ENCODE data around the gene LRRN4CL.
"Not testable (repeated sequence)": the region's sequence is repeated elsewhere in the genome, so short reads cannot be mapped to it uniquely, and the experiment has no call there.

Gene LRRN4CL

GRCh38 chr11:62709247-62710000, 20.1 kb upstream of the LRRN4CL start:
- peaks cover 66% of the 10 kb centered on the region for H3K36me3 ChIP-seq (ENCODE audit: control insufficient read depth, insufficient read depth, low read length)
- 16 to 17% methylated on average over 42 to 45 of the region's 47 CpGs for WGBS, 2 experiments (ENCODE audit: insufficient coverage in 2 of 2)

GRCh38 chr11:62708793-62709192, 19.5 kb upstream of the LRRN4CL start:
- H3K36me3 ChIP-seq (ENCODE audit: control insufficient read depth, insufficient read depth, low read length): peaks cover 63% of the 10 kb centered on the region
- H3K4me3 ChIP-seq (ENCODE audit: extremely low read depth, insufficient read depth, low read length, poor library complexity, severe bottlenecking): peak overlapping the region; percentile 35
- H3K4me1 ChIP-seq (ENCODE audit: control insufficient read depth, insufficient read depth, low read length, poor library complexity, severe bottlenecking): peaks cover 3% of the 10 kb centered on the region
- H3K9me3 ChIP-seq (ENCODE audit: control insufficient read depth, low read length): no peaks in the 10 kb centered on the region
- 53 to 54% methylated on average over 3 to 7 of the region's 7 CpGs for WGBS, 2 experiments (ENCODE audit: insufficient coverage in 2 of 2)
- peak overlapping the region; percentile 98 for H3K27ac ChIP-seq (ENCODE audit: low read depth, low read length, severe bottlenecking)

More at GRCh38 chr11:62709247-62710000, 20.1 kb upstream of the LRRN4CL start:
- Histone ChIP-seq H3K4me3 (ENCODE audit: extremely low read depth, insufficient read depth, low read length, poor library complexity, severe bottlenecking) (peak overlapping the region; percentile 35), H3K4me1 (ENCODE audit: control insufficient read depth, insufficient read depth, low read length, poor library complexity, severe bottlenecking) (peaks cover 3% of the 10 kb centered on the region), H3K9me3 (ENCODE audit: control insufficient read depth, low read length) (no peaks in the 10 kb centered on the region), H3K27ac (ENCODE audit: low read depth, low read length, severe bottlenecking) (peak overlapping the region; percentile 98)

GRCh38 chr11:62708392-62708791, 19.1 kb upstream of the LRRN4CL start:
- H3K4me3 ChIP-seq (ENCODE audit: extremely low read depth, insufficient read depth, low read length, poor library complexity, severe bottlenecking): no peak overlapping the region
- H3K4me1 ChIP-seq (ENCODE audit: control insufficient read depth, insufficient read depth, low read length, poor library complexity, severe bottlenecking): peaks cover 3% of the 10 kb centered on the region
- H3K9me3 ChIP-seq (ENCODE audit: control insufficient read depth, low read length): no peaks in the 10 kb centered on the region
- WGBS, 2 experiments (ENCODE audit: insufficient coverage in 2 of 2): 91 to 93% methylated on average over 4 to 5 of the region's 5 CpGs
- H3K36me3 ChIP-seq (ENCODE audit: control insufficient read depth, insufficient read depth, low read length): peaks cover 60% of the 10 kb centered on the region
- H3K27ac ChIP-seq (ENCODE audit: low read depth, low read length, severe bottlenecking): peak overlapping the region; percentile 98

- H3K27ac ChIP-seq (ENCODE audit: low read depth, low read length, severe bottlenecking): peak within 1 kb of the TSS; percentile 92
- WGBS, 2 experiments (ENCODE audit: insufficient coverage in 2 of 2): 10 to 11% methylated on average over 7 to 9 of the region's 10 CpGs
- peaks cover 60% of the 10 kb centered on the region for H3K36me3 ChIP-seq (ENCODE audit: control insufficient read depth, insufficient read depth, low read length)
These were observed 18.0 kb upstream of the LRRN4CL start, which contains the start of the genes BSCL2 and GNG3 for GRCh38 chr11:62707277-62707861. Gene BSCL2 (minus strand): TSS chr11:62707424. CDS start chr11:62707195, 229 bp downstream. Gene GNG3 (plus strand): TSS chr11:62707676. CDS start chr11:62708296, 620 bp downstream.

GRCh38 chr11:62706850-62707247, 17.5 kb upstream of the LRRN4CL start:
- H3K36me3 ChIP-seq (ENCODE audit: control insufficient read depth, insufficient read depth, low read length): peaks cover 60% of the 10 kb centered on the region
- WGBS, 2 experiments (ENCODE audit: insufficient coverage in 2 of 2): 12 to 15% methylated on average over 5 to 6 of the region's 8 CpGs
- no peaks in the 10 kb centered on the region for H3K9me3 ChIP-seq (ENCODE audit: control insufficient read depth, low read length)
- peaks cover 3% of the 10 kb centered on the region for H3K4me1 ChIP-seq (ENCODE audit: control insufficient read depth, insufficient read depth, low read length, poor library complexity, severe bottlenecking)
- H3K27ac ChIP-seq (ENCODE audit: low read depth, low read length, severe bottlenecking): peak overlapping the region; percentile 92
- H3K4me3 ChIP-seq (ENCODE audit: extremely low read depth, insufficient read depth, low read length, poor library complexity, severe bottlenecking): peak overlapping the region; percentile 51

More at GRCh38 chr11:62707277-62707861, 18.0 kb upstream of the LRRN4CL start, which contains the start of the genes BSCL2 and GNG3:
- Histone ChIP-seq H3K9me3 (ENCODE audit: control insufficient read depth, low read length) (no peaks in the 10 kb centered on the region), H3K4me1 (ENCODE audit: control insufficient read depth, insufficient read depth, low read length, poor library complexity, severe bottlenecking) (peaks cover 3% of the 10 kb centered on the region), H3K4me3 (ENCODE audit: extremely low read depth, insufficient read depth, low read length, poor library complexity, severe bottlenecking) (peak within 1 kb of the TSS; percentile 51)

GRCh38 chr11:62705880-62706849, 16.8 kb upstream of the LRRN4CL start:
- H3K4me1 ChIP-seq (ENCODE audit: control insufficient read depth, insufficient read depth, low read length, poor library complexity, severe bottlenecking): peaks cover 3% of the 10 kb centered on the region
- H3K9me3 ChIP-seq (ENCODE audit: control insufficient read depth, low read length): no peaks in the 10 kb centered on the region
- peaks cover 60% of the 10 kb centered on the region for H3K36me3 ChIP-seq (ENCODE audit: control insufficient read depth, insufficient read depth, low read length)
- peak overlapping the region; percentile 51 for H3K4me3 ChIP-seq (ENCODE audit: extremely low read depth, insufficient read depth, low read length, poor library complexity, severe bottlenecking)
- WGBS, 2 experiments (ENCODE audit: insufficient coverage in 2 of 2): 0 to 1% methylated on average over 52 to 71 of the region's 73 CpGs
- peak overlapping the region; percentile 92 for H3K27ac ChIP-seq (ENCODE audit: low read depth, low read length, severe bottlenecking)

- peak overlapping the region; percentile 80 for H3K27ac ChIP-seq (ENCODE audit: low read depth, low read length, severe bottlenecking)
- H3K9me3 ChIP-seq (ENCODE audit: control insufficient read depth, low read length): no peaks in the 10 kb centered on the region
- peaks cover 60% of the 10 kb centered on the region for H3K36me3 ChIP-seq (ENCODE audit: control insufficient read depth, insufficient read depth, low read length)
- peaks cover 3% of the 10 kb centered on the region for H3K4me1 ChIP-seq (ENCODE audit: control insufficient read depth, insufficient read depth, low read length, poor library complexity, severe bottlenecking)
- 75 to 88% methylated on average over 5 to 6 of the region's 7 CpGs for WGBS, 2 experiments (ENCODE audit: insufficient coverage in 2 of 2)
- peak overlapping the region; percentile 51 for H3K4me3 ChIP-seq (ENCODE audit: extremely low read depth, insufficient read depth, low read length, poor library complexity, severe bottlenecking)
These were observed 16.1 kb upstream of the LRRN4CL start for GRCh38 chr11:62705413-62705812.

- H3K36me3 ChIP-seq (ENCODE audit: control insufficient read depth, insufficient read depth, low read length): peaks cover 66% of the 10 kb centered on the region
- not testable (repeated sequence) for H3K9me3 ChIP-seq (ENCODE audit: control insufficient read depth, low read length); H3K27ac ChIP-seq (ENCODE audit: low read depth, low read length, severe bottlenecking); H3K4me1 ChIP-seq (ENCODE audit: control insufficient read depth, insufficient read depth, low read length, poor library complexity, severe bottlenecking); H3K4me3 ChIP-seq (ENCODE audit: extremely low read depth, insufficient read depth, low read length, poor library complexity, severe bottlenecking)
- 90 to 100% methylated on average over 2 of the region's 4 CpGs for WGBS, 2 experiments (ENCODE audit: insufficient coverage in 2 of 2)
These were observed 14.6 kb upstream of the LRRN4CL start for GRCh38 chr11:62703921-62704320.

- Histone ChIP-seq H3K36me3 (ENCODE audit: control insufficient read depth, insufficient read depth, low read length) (peaks cover 59% of the 10 kb centered on the region), H3K27ac (ENCODE audit: low read depth, low read length, severe bottlenecking) (no peak overlapping the region), H3K4me3 (ENCODE audit: extremely low read depth, insufficient read depth, low read length, poor library complexity, severe bottlenecking) (no peak overlapping the region), H3K4me1 (ENCODE audit: control insufficient read depth, insufficient read depth, low read length, poor library complexity, severe bottlenecking) (no peaks in the 10 kb centered on the region), H3K9me3 (ENCODE audit: control insufficient read depth, low read length) (no peaks in the 10 kb centered on the region)
- 95 to 98% methylated on average over 4 of the region's 11 CpGs for WGBS, 2 experiments (ENCODE audit: insufficient coverage in 2 of 2)
These were observed 12.9 kb upstream of the LRRN4CL start for GRCh38 chr11:62702246-62702645.

GRCh38 chr11:62694455-62695167, 5.3 kb upstream of the LRRN4CL start:
- WGBS, 2 experiments (ENCODE audit: insufficient coverage in 2 of 2): 72 to 80% methylated on average over 12 to 13 of the region's 14 CpGs
- peaks cover 7% of the 10 kb centered on the region for H3K4me1 ChIP-seq (ENCODE audit: control insufficient read depth, insufficient read depth, low read length, poor library complexity, severe bottlenecking)
- peaks cover 54% of the 10 kb centered on the region for H3K36me3 ChIP-seq (ENCODE audit: control insufficient read depth, insufficient read depth, low read length)
- H3K27ac ChIP-seq (ENCODE audit: low read depth, low read length, severe bottlenecking): no peak overlapping the region
- no peaks in the 10 kb centered on the region for H3K9me3 ChIP-seq (ENCODE audit: control insufficient read depth, low read length)
- no peak overlapping the region for H3K4me3 ChIP-seq (ENCODE audit: extremely low read depth, insufficient read depth, low read length, poor library complexity, severe bottlenecking)
